GM19438 (cell line): ENCODE data around the gene SLC7A14.

ENCODE experiments used
- ATAC-seq: cut with Tn5 transposase; IDR thresholded peaks from one replicate; pipeline ENCODE4 v1.9.1; 2021; ENCODE audit warnings: low read depth; ENCODE audit not compliant: unreplicated experiment

Gene SLC7A14

DNA sequence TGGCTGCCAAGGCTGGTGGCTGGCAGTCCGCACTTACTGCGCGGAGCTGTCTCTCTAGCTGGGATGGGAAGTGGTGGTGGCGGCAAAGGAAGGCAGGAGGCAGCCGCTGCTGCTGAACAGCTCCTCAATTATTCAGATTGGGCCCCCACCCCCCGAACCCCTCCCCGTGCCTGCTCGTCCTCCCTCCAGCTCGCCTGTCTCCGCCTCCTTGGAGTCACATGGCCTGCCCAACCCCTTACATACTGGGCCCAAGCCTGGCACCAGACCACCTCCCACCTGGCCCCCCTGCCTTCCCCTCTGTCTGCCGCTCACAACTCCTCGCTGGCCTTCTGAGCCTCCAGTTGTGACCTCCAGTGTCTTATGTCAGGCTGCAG lies at the start of gene SLC7A14:
Gene SLC7A14, minus strand, starts transcription at position 139 of the 374 bp plus-strand sequence. CDS start 59,139 bp downstream, outside the sequence.
- ATAC-seq = no peak

- ATAC-seq = no peak
Observed at GRCh38 chr3:170635385-170635735, 49.5 kb upstream of the SLC7A14 start.

GRCh38 chr3:170634663-170635384 lies 48.9 kb upstream of the SLC7A14 start:
- ATAC-seq = peak; percentile 69

GRCh38 chr3:170633573-170633972 lies 47.7 kb upstream of the SLC7A14 start:
- no peak for ATAC-seq

DNA sequence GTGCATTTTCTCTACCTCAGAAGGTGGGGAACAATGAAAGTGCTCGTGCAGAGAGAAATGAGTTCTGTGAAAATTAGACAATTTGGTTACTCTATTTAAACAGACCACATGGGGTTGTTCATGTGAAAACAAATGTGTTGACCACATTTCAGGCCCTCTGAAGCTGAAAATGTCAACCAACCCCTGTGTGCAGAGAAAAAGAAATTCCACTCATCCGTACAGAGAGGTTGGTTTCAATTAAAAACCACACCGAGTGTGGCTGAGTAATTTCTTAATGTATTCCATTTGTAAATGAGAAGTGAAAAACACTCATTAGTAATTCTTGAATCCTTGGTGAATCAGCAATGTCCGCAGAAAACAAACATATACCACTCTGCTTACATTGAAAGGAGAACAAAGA lies 46.9 kb upstream of the SLC7A14 start:
- peak; percentile 83 for ATAC-seq

DNA sequence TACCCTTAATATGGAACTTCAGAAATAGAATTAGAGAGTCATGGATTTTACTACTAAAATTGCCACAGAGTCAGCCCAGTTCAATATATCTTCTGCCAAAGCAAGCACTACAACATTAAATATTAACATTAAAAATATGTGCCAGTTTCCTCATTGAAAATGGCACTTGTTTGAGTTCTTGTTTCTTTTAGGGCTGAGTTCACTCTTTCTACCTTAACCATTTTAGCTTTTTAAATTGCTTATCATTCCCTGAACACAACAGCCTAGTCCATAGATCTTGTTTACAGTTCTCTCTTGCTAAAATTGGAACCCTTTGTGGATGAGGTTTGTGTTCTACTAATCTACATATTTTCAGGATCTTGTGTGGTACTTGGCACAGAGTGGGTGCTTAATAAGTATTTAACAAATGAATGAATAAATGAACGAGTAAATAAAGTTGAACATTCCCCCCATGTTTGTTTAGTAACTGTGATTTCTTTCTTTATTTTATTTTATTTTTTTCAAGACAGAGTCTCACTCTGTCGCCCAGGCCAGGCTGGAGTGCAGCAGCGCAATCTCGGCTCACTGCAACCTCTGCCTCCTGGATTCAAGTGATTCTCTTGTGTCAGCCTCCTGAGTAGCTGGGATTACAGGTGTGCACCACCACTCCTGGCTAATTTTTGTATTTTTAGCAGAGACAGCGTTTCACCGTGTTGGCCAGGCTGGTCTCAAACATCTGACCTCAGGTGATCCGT lies 46.0 kb upstream of the SLC7A14 start:
- no peak for ATAC-seq

DNA sequence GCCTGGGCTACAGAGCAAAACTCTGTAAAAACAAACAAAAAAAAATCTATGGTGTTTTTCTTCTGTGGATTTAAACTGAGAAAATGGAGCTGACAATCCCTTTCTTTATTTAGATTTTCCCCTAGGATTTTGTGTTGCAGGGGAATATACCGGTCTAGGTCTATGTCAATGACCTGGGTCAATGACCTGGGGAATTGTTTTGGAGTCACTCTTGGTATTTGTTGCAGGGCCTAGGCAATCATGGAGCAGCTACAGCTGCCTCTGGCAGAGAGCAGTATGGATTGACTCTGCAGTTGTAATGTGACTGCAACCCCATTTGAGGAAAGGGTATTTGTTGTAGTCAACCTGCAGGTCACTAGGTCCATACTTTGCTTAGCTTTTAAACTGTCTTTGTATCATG lies 37.6 kb upstream of the SLC7A14 start:
- no peak for ATAC-seq

DNA sequence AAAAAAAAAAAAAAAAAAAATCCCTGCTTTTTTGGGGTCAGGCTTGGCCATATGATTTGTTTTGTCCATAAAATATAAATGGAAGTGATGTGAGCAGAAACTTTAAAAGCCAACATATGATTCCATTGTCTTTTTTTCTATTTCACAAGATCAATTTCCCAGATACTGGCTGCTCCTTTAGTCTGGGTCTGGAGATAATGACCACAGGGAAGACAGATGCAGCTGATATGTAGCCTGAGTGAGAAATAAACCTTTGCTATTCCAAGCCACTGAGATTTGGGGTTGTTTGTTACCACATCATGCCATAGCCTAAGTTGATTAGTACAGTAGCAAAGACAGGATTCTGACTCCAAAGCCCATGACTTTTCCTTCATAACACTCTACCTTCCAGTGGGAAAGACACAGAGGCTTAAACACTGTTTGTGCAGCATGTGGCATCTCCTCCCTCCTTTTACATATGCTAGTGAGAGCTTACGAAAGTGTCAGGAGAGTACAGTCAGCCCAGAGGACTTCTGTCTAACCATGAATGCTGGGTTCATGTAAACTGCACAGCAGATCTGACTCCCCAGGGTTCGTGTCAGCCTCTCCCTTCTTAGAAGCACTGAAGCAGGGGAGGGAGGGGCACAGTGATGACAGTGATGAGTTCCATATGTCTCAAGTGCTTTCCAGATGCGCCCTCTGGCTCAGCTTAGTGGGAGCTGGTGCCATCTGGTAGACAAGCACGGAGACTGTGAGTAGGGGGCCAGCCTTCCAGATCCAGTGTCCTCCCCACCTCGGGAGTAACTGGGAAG lies 36.7 kb upstream of the SLC7A14 start:
- ATAC-seq = no peak

DNA sequence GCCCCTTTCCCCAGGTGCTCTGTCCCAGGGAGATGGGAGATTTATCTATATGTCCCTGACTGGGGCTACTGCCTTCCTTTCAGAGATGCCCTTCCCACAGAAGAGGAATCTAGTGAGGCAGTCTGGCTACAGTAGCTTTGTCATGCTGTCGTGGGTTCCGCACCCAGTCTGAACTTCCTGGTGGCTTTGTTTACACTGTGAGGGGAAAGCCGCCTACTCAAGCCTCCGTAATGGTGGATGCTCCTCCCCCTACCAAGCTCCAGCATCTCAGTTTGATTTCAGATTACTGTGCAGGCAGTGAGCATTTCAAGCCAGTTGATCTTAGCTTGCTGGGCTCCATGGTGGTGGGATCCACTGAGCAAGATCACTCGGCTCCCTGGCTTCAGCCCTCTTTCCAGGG lies 35.4 kb upstream of the SLC7A14 start:
- no peak for ATAC-seq

DNA sequence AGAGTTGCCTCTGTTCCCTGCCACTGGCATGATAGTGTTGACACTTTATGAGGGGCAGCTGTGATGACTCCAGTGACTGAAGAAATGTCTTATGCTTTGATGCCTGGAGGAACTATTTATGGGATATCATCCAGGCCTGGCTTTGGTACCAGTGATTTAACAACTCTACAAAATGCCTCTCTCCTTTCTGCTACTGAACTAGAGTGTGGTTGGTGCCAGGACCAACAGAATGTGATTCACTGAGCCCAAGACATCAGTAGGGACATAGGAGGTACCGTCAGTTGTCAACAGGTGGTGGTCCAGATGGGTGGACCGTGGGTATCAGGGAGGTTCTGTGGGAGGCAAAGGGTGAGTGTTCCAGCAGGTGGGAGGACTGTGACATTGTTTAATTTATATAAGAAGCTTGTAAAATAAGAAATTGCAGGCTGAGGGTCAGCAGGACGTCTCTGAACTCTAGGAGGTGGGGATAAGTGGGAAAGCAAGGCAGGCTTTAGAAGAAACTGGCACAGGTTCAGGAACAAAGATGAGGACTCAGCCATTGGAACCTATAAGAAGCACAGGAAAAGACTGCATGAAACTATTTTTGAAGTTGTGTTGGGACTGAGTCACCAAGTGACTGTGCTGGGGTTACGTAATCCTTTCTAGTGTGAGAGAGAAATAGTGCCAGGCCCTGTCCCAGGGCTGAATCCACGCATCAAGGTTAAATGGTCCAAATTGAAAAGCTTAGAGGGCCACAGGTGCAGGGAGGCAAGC lies 28.5 kb upstream of the SLC7A14 start:
- no peak for ATAC-seq

- ATAC-seq = no peak
Observed at GRCh38 chr3:170611751-170612150, 25.9 kb upstream of the SLC7A14 start.

- ATAC-seq = no peak
Observed at GRCh38 chr3:170610321-170610884, 24.5 kb upstream of the SLC7A14 start.

DNA sequence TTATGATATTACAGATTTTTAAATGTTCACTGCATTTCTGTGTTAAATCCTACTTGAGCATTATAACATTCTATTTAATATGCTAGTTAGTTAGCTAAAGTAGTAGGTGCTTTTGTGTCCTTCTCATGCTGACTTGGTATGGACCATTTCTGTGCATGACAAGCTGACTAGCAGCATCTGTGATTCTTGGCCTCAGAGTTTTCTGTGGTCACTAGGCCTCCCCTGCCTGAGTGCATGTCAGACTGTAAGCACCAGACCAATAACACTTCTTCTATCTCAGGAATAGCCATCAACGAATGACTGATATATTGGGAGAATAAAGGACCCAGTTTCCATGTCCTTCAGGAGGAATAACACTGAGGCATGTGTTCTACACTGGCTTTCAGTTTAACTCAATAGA lies 22.6 kb upstream of the SLC7A14 start:
- ATAC-seq = no peak

- no peak for ATAC-seq
Observed at GRCh38 chr3:170606675-170607074, 20.8 kb upstream of the SLC7A14 start.

GRCh38 chr3:170605490-170605889 lies 19.6 kb upstream of the SLC7A14 start:
- ATAC-seq = no peak

DNA sequence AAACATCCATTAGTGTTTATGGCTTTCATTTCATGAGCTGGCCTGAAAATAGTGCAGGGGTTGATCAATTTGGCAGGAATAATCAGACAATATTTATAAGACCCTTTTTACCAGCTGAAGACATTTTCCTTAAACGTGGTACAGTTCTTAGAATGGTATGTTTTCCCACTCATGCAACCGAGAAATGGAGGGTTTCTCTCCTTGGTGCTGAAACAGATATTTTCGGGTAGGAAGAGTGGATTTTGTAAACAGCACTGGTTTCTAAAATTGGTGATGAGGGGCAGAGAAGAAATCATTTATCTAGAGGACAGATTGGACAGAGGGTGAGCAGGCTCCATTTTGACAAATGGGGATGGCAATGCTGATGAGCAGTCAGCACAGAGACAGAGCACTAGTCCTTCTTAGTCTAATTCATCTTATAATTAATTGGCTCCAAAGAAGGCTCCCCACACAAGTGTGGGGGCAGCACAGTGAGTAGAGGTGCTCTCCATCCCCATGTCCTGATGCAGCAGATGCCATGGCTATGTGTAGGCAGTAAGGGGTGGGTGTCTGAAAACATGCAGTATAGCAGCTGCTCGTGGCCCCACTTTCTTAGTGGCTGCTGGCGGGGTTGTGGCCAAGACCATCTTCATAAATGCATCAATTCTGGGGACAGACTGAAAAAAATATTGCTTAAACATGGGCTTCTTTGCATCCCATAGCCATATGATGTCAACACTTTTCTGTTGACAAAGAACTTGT lies 18.1 kb upstream of the SLC7A14 start:
- ATAC-seq = no peak

DNA sequence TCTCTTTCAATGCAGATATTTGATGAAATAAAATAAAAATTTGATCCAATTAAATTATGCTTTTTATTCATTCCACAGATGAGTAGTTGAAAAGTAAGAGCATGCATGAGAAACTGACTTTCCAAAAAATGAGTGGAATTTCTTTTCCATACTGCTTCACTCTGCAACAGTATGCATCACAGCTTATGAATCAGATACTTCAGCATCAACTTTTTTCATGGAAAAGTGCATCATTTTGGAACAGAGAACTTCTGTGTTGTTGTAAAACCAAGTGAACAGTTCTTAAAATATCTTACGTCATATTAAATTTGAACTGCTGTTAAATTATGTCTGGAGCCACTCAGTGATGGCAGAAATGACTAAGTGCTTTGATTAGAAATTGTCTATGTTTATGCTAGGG lies 16.7 kb upstream of the SLC7A14 start:
- no peak for ATAC-seq

- ATAC-seq = no peak
Observed at GRCh38 chr3:170600005-170600624, 14.2 kb upstream of the SLC7A14 start.

GRCh38 chr3:170599091-170599490 lies 13.2 kb upstream of the SLC7A14 start:
- ATAC-seq = no peak
